ENCODE measurements around the gene SERPINE1.

The SERPINE1 gene

GRCh38 chr7:101167645-101168411 is 40.9 kb downstream of the SERPINE1 start:
- TF ChIP-seq, protein P1, sequence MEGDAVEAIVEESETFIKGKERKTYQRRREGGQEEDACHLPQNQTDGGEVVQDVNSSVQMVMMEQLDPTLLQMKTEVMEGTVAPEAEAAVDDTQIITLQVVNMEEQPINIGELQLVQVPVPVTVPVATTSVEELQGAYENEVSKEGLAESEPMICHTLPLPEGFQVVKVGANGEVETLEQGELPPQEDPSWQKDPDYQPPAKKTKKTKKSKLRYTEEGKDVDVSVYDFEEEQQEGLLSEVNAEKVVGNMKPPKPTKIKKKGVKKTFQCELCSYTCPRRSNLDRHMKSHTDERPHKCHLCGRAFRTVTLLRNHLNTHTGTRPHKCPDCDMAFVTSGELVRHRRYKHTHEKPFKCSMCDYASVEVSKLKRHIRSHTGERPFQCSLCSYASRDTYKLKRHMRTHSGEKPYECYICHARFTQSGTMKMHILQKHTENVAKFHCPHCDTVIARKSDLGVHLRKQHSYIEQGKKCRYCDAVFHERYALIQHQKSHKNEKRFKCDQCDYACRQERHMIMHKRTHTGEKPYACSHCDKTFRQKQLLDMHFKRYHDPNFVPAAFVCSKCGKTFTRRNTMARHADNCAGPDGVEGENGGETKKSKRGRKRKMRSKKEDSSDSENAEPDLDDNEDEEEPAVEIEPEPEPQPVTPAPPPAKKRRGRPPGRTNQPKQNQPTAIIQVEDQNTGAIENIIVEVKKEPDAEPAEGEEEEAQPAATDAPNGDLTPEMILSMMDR (IDR thresholded peaks at IDR 0.05; ENCODE audit: low read depth, low read length, missing control alignments): no peak
- H3K4me3 ChIP-seq (ENCODE audit: low read depth, low read length): no peak overlapping the region
- no peak for DNase-seq (ENCODE audit: low read depth)

- TF ChIP-seq, protein P1 (IDR thresholded peaks at IDR 0.05; ENCODE audit: low read depth, low read length, missing control alignments): no peak
- H3K4me3 ChIP-seq (ENCODE audit: low read depth, low read length): no peak overlapping the region
- DNase-seq (ENCODE audit: low read depth): no peak
Measured at GRCh38 chr7:101168412-101169049, 41.6 kb downstream of the SERPINE1 start.

DNA sequence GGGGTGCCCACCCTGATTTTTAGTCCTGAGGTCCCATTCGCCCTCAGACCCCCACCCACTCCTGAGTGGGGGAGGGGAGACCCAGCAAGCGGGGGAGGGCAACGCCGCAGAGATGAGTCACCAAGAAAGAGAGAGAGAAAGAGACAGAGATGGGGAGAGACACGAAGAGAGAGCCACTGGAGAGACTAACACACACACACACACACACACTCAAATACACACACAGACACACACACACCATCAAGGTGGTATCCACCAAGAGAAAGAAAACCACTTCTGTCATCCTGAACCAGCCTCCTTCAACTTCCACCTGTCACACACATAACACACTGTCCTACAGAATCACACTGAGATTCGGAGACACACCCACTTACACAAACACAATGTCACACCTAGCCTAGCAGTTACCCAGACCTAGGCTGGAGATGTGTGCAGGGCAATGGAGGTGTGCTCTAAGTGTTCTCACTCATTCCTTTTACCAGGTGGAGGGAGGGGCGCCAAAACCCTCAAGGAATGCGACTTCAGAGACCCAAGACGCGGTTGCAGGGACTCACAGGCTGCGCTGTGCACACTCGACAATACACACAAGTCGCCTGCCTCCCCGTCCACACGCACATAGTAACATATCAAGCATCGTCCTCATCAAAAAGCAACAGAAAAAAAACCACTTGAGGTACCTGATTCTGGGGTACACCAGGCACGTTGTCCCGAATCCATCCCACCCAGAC is 42.4 kb downstream of the SERPINE1 start:
- no peak overlapping the region for H3K4me3 ChIP-seq (ENCODE audit: low read depth, low read length)
- DNase-seq (ENCODE audit: low read depth): no peak
- TF ChIP-seq, protein P1 (IDR thresholded peaks at IDR 0.05; ENCODE audit: low read depth, low read length, missing control alignments): no peak

GRCh38 chr7:101169838-101170551 is 43.1 kb downstream of the SERPINE1 start:
- TF ChIP-seq, protein P1 (IDR thresholded peaks at IDR 0.05; ENCODE audit: low read depth, low read length, missing control alignments): peak; percentile 96
- H3K4me3 ChIP-seq (ENCODE audit: low read depth, low read length): no peak overlapping the region
- peak; percentile 15 for DNase-seq (ENCODE audit: low read depth)

- TF ChIP-seq, protein P1 (IDR thresholded peaks at IDR 0.05; ENCODE audit: low read depth, low read length, missing control alignments): no peak
- H3K4me3 ChIP-seq (ENCODE audit: low read depth, low read length): no peak overlapping the region
Measured at GRCh38 chr7:101170617-101171441, 43.9 kb downstream of the SERPINE1 start.

DNA sequence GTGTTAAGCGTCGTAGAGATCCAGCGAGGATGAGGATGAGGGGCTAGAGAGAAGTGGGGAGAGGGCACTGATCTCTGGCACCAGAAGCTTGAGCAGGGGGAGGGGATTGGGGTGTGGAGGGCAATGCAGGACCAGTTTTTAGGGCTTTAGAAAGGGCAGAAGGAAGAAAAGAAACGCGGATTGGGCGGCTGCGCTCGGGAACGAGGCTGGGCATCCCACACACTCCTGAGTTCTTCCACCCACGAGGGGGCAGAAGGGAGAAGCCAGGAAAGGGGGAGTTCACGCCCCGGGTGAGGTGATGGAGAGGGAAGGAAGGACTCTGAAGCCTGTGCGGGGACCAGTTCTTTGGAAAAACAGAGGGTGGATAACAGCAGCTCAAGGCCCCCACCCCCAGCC is 44.5 kb downstream of the SERPINE1 start:
- no peak for DNase-seq (ENCODE audit: low read depth)
- H3K4me3 ChIP-seq (ENCODE audit: low read depth, low read length): no peak overlapping the region
- TF ChIP-seq, protein P1 (IDR thresholded peaks at IDR 0.05; ENCODE audit: low read depth, low read length, missing control alignments): peak; percentile 9

More at GRCh38 chr7:101170617-101171441, 43.9 kb downstream of the SERPINE1 start:
- no peak for DNase-seq (ENCODE audit: low read depth)

Data from GM12864 (cell line).